Mesothelial cell of epicardium (in vitro differentiated cells): ENCODE data around the gene FBP2. TPM values are rescaled to one million over a fixed set of nuclear protein-coding genes. Genes with fewer than 3 reads are reported as not detected.
"Not testable (repeated sequence)": the region's sequence is repeated elsewhere in the genome, so short reads cannot be mapped to it uniquely, and the experiment has no call there.

ENCODE experiments used
- DNase-seq, 2 experiments: peaks; one replicate each; pipeline ENCODE4 v3.0.0; 2021; ENCODE audit warnings: low spot score in 2 of 2; ENCODE audit not compliant: unreplicated experiment in 2 of 2
- H3K27ac Mint-ChIP-seq: 2 replicates; pipeline ENCODE4 v1.8.0; 2021; ENCODE audit warnings: mixed read lengths
- H3K27me3 Mint-ChIP-seq: 2 replicates; pipeline ENCODE4 v1.8.0; 2021; ENCODE audit warnings: low read depth, mixed read lengths
- H3K36me3 Mint-ChIP-seq: 2 replicates; pipeline ENCODE4 v1.8.0; 2021; ENCODE audit warnings: mixed read lengths
- H3K4me1 Mint-ChIP-seq: 2 replicates; pipeline ENCODE4 v1.8.0; 2021; ENCODE audit warnings: mixed read lengths
- H3K4me3 Mint-ChIP-seq: 2 replicates; pipeline ENCODE4 v1.8.0; 2021; ENCODE audit warnings: mild to moderate bottlenecking, moderate library complexity, mixed read lengths
- H3K9me3 Mint-ChIP-seq: 2 replicates; pipeline ENCODE4 v1.8.0; 2021; ENCODE audit warnings: mixed read lengths
- CTCF ChIP-seq: fragments of 200-600 bp; sonication (generic); IDR thresholded peaks from one replicate; pipeline ENCODE4 v1.5.0; 2021; ENCODE audit warnings: antibody characterized with exemption; ENCODE audit not compliant: unreplicated experiment
- total RNA-seq: library from RNA; stranded (reverse); gene quantifications from 3 replicates; pipeline ENCODE4 v1.2.1, GENCODE V29; 2021

Gene FBP2
- total RNA-seq, 1 donor from 2014 or later, result not detected

GRCh38 chr9:94568972-94569712 lies 24.5 kb downstream of the FBP2 start:
- H3K27me3 Mint-ChIP-seq, result peaks cover 20% of the 10 kb centered on the region
- H3K27ac Mint-ChIP-seq, result no peak overlapping the region
- TF ChIP-seq CTCF, result no peak
- H3K4me1 Mint-ChIP-seq, result no peaks in the 10 kb centered on the region
- peaks cover 3% of the 10 kb centered on the region for H3K9me3 Mint-ChIP-seq
- peaks cover 11% of the 10 kb centered on the region for H3K36me3 Mint-ChIP-seq
- no peak overlapping the region for H3K4me3 Mint-ChIP-seq
- no peak for DNase-seq

- TF ChIP-seq CTCF, result no peak
- peaks cover 6% of the 10 kb centered on the region for H3K9me3 Mint-ChIP-seq
- H3K36me3 Mint-ChIP-seq, result peaks cover 19% of the 10 kb centered on the region
- H3K4me3 Mint-ChIP-seq, result no peak overlapping the region
- no peak for DNase-seq
- no peak overlapping the region for H3K27ac Mint-ChIP-seq
- no peaks in the 10 kb centered on the region for H3K4me1 Mint-ChIP-seq
- H3K27me3 Mint-ChIP-seq, result peaks cover 15% of the 10 kb centered on the region
Measured at GRCh38 chr9:94568250-94568889, 25.3 kb downstream of the FBP2 start.

- H3K27ac Mint-ChIP-seq, result no peak overlapping the region
- no peak for DNase-seq
- H3K27me3 Mint-ChIP-seq, result peaks cover 7% of the 10 kb centered on the region
- H3K4me1 Mint-ChIP-seq, result no peaks in the 10 kb centered on the region
- no peak for TF ChIP-seq CTCF
- H3K4me3 Mint-ChIP-seq, result no peak overlapping the region
- peaks cover 6% of the 10 kb centered on the region for H3K9me3 Mint-ChIP-seq
- peaks cover 19% of the 10 kb centered on the region for H3K36me3 Mint-ChIP-seq
Measured at GRCh38 chr9:94567271-94567670, 26.4 kb downstream of the FBP2 start.

GRCh38 chr9:94566550-94566949 lies 27.1 kb downstream of the FBP2 start:
- Mint-ChIP-seq H3K4me3 (no peak overlapping the region), H3K4me1 (no peaks in the 10 kb centered on the region), H3K27me3 (peaks cover under 1% of the 10 kb centered on the region), H3K36me3 (peaks cover 19% of the 10 kb centered on the region), H3K9me3 (peaks cover 6% of the 10 kb centered on the region), H3K27ac (no peak overlapping the region)
- no peak for TF ChIP-seq CTCF
- DNase-seq, result no peak

- not testable (repeated sequence) for H3K4me3 Mint-ChIP-seq, H3K27ac Mint-ChIP-seq, H3K9me3 Mint-ChIP-seq, H3K4me1 Mint-ChIP-seq, H3K27me3 Mint-ChIP-seq, DNase-seq
- peaks cover 21% of the 10 kb centered on the region for H3K36me3 Mint-ChIP-seq
Measured at GRCh38 chr9:94564279-94564678, 29.3 kb downstream of the FBP2 start.

GRCh38 chr9:94563548-94563947 lies 30.1 kb downstream of the FBP2 start:
- no peaks in the 10 kb centered on the region for H3K27me3 Mint-ChIP-seq
- H3K9me3 Mint-ChIP-seq, result peaks cover 6% of the 10 kb centered on the region
- TF ChIP-seq CTCF, result no peak

More at GRCh38 chr9:94563548-94563947, 30.1 kb downstream of the FBP2 start:
- no peak overlapping the region for H3K4me3 Mint-ChIP-seq
- H3K36me3 Mint-ChIP-seq, result peaks cover 21% of the 10 kb centered on the region
- no peaks in the 10 kb centered on the region for H3K4me1 Mint-ChIP-seq
- H3K27ac Mint-ChIP-seq, result no peak overlapping the region
- no peak for DNase-seq
